Limb (tissue), 2 donors: ENCODE measurements around the gene DAND5.
A peak's percentile ranks its signal among the peaks of the same experiment; 100 is the strongest.

Experiments used
- DNase-seq, 2 donors: peaks; one replicate each; pipeline ENCODE4 v3.0.0-alpha.2; 2016; ENCODE audit errors: extremely low spot score in 2 of 2

Gene DAND5

GRCh38 chr19:12992729-12993128 lies 23.4 kb downstream of the DAND5 start:
- DNase-seq, result no peak

- DNase-seq, result no peak
These were observed 24.2 kb downstream of the DAND5 start for GRCh38 chr19:12993562-12993961.

- peak in 1 of 2 donors; percentile 82 for DNase-seq
These were observed 25.6 kb downstream of the DAND5 start, which contains the start of gene NFIX for GRCh38 chr19:12994701-12995595. NFIX (plus strand) TSS chr19:12995475; CDS start chr19:12995838, 363 bp downstream.

GRCh38 chr19:12995596-12996405 lies 26.4 kb downstream of the DAND5 start:
- peak in 1 of 2 donors; percentile 68 for DNase-seq

- DNase-seq, result peak in 1 of 2 donors; percentile 69
These were observed 27.2 kb downstream of the DAND5 start for GRCh38 chr19:12996406-12997094.

GRCh38 chr19:12997179-12997966 lies 28.0 kb downstream of the DAND5 start:
- no peak for DNase-seq

- DNase-seq, result peak; percentile 57 to 65
These were observed 28.9 kb downstream of the DAND5 start for GRCh38 chr19:12997967-12998940.

GRCh38 chr19:13001166-13001501 lies 31.8 kb downstream of the DAND5 start:
- DNase-seq, result no peak

- DNase-seq, result no peak
These were observed 32.3 kb downstream of the DAND5 start for GRCh38 chr19:13001502-13002165.

GRCh38 chr19:13002166-13002898 lies 33.0 kb downstream of the DAND5 start:
- DNase-seq, result peak; percentile 82 to 92

- no peak for DNase-seq
These were observed 33.7 kb downstream of the DAND5 start for GRCh38 chr19:13003081-13003480.

GRCh38 chr19:13004273-13004672 lies 34.9 kb downstream of the DAND5 start:
- no peak for DNase-seq

- DNase-seq, result no peak
These were observed 35.9 kb downstream of the DAND5 start for GRCh38 chr19:13005253-13005652.

GRCh38 chr19:13005861-13006370 lies 36.5 kb downstream of the DAND5 start:
- DNase-seq, result no peak

GRCh38 chr19:13006431-13007281 lies 37.3 kb downstream of the DAND5 start:
- no peak for DNase-seq

GRCh38 chr19:13007292-13008045 lies 38.1 kb downstream of the DAND5 start:
- no peak for DNase-seq
